GM18507 (cell line): ENCODE measurements around the gene EHHADH.
"Not testable (repeated sequence)": the region's sequence is repeated elsewhere in the genome, so short reads cannot be mapped to it uniquely, and the experiment has no call there.

Experiments
- DNase-seq: peaks from one replicate; pipeline ENCODE4 v3.0.0; 2011; ENCODE audit warnings: low read depth; ENCODE audit not compliant: insufficient read length; ENCODE audit errors: extremely low spot score
- FAIRE-seq: peaks from 2 replicates; lab custom pipeline; 2011; peaks lifted over from hg19 to GRCh38; lab: Jason Lieb, UNC

Gene EHHADH

DNA sequence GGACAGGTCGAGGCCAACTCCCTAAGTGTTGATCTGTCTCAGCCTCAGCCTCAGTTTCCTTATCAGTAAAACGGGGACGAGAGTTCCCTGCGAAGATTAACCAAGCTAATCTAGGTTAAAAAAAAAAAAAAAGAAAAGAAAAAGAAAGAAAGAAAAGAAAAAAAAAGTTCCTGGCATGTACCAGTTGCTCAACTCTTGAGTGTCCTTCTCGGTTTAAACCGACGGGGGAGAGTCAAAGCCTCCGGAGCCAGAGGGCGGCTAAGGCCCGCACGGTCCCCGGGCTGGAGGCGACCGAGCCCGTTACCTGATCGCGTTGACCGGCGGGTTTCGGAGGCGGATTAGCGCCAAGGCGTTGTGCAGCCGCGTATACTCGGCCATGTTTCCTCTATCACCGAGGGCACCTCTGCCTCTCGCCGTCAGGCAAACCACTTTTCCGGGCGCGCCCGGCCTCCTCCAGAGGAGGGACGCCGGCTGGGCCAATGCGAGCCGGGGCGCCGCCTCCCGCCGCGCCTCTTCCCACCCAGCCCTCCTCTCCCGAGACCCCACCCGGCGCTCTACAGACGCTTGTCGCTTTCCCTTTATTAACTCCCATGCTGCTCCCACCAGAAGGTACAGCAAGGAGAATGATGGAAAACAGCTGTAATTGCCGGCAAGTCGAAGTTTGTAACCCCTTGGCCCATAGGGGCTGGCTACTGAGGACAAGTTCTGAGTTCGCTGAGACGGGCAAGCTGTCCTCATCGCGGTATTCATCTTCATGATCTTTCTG lies at the start of gene EHHADH:
EHHADH (minus strand) TSS at position 405 of the 766 bp plus-strand sequence; CDS start at position 378, 27 bp downstream.
- DNase-seq (peak; percentile 42), FAIRE-seq (peak; percentile 31)

DNA sequence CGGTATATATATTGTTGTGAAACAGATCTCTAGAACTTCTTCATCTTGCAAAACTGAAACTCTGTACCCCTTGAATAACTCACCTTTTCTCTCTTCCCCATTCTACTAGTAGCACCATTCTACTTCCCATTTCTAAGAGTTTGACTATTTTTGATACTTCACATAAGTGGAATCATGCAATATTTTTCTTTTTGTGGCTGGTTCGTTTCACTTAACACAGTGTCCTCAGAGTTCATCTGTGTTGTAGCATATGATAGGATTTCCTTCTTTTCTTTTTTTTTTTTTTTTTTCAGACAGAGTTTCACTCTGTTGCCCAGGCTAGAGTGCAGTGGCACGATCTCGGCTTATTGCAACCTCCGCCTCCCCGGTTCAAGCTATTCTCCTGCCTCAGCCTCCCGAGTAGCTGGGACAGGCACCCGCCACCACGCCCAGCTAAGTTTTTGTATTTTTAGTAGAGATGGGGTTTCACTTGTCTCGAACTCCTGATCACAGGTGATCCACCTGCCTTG lies 46.1 kb upstream of the EHHADH start:
- DNase-seq: not testable (repeated sequence)
- peak; percentile 81 for FAIRE-seq

DNA sequence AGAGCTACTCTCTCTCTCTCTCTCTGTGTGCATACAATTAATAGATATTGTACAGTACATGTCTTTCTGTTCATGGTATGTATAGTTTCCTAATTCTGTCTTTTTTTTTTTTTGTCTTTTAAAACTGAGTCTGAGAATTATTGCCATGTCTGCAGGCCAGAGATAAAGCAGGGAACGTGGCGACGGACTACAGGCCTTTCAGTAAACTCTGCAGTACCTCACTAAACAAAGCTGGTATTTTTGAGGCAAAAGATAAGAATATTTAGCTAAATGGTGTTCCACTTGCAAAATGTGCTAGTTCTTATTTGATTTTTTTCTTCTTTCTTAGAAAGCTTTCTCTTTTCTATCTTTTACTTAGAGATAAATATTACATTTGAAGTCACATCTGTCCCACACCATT lies 44.0 kb upstream of the EHHADH start:
- no peak for FAIRE-seq
- no peak for DNase-seq

DNA sequence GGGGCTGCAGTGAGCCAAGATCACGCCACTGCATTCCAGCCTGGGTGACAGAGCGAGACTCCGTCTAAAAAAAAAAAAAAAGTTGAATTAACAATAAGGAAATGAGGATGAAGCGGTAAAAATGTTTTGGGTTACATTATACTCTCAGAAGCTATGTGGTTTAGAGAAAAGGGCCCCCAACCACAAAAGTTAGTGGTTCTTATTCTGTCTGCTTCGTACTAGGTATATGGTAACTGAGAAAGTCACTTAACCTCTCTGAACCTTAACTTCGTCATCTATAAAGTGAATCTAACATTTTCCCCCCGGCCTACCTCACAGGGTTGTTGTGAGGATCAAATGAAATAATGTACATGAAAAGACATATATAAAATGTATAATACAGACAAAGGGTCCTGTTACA lies 38.4 kb upstream of the EHHADH start:
- FAIRE-seq: no peak
- no peak for DNase-seq

DNA sequence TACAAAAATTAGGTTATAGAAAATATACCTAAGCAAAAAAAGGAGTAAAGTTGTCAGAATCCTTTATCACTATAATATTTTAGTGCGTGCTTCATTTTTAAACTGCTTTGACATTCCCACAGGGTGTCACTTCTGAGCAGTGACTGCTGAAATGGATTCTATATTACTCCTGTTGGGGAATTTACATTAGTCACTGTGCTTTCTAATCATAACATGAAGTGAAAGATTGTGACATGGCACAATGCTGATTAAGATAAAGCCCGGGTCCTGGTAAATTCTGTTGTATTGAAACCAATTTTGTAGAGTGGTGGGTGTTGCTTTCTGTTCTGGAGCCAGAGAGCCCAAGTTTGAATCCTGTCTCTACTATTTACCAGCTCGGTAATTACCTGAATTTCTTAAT lies 36.4 kb upstream of the EHHADH start:
- DNase-seq (no peak), FAIRE-seq (no peak)

DNA sequence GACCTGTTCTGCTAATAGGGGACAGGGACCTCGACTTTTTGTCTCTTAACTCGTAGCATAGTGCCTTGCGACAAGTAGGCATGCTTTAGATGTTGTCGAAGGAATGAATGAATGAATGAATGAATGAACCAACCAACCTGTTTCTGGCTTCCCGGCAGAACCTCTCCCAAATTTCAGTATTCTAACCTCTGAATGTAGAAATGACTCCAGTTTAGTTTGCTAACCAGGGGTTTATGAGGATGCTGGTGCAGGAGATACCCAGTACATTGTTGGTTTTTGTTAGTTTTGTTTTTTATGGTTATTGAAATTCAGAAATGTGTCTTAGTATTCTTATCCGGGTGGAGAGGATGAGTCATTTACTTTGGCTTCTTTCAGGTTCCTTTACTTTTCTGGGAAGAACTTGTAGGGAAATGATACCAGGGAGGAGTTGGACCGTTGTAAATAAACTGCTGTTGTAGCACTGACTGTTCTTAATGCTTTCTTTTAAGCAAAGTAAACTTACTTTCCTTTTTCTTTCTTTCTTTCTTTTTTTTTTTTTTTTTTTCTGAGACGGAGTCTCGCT lies 29.6 kb upstream of the EHHADH start:
- FAIRE-seq: no peak
- no peak for DNase-seq

DNA sequence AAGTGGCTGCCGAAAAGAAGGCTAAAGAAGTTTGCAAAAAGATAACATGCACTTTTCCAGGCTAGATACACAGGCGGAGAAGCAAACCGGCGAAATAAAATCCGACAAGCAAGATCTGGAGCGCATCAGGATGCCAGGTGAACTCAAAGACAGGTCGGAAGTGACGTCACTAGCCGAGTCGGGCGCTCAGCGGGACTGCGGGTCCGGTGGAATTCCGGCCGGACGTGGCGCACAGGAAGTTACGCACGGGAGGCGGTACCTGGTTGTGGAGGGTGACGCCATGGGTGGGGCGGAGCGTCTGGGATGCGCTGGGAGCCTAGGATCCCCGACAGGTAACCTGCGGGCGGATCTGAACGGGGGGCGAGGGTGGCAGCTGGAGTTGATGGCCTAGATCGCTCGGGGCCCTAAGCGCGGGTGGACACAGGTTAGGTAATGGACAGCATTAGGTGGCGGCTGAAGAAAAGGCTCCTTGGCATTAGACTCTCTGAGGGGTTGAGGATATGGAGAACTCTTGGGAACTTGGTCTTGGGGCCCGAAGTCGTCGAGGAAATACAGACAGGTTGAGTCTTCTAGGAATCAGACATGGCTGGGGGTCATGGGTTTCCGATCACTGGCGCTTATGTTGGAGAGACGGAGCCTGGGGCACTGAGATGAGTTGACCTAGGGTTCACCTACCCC lies 29.0 kb upstream of the EHHADH start:
- peak; percentile 93 for DNase-seq
- peak; percentile 98 for FAIRE-seq

DNA sequence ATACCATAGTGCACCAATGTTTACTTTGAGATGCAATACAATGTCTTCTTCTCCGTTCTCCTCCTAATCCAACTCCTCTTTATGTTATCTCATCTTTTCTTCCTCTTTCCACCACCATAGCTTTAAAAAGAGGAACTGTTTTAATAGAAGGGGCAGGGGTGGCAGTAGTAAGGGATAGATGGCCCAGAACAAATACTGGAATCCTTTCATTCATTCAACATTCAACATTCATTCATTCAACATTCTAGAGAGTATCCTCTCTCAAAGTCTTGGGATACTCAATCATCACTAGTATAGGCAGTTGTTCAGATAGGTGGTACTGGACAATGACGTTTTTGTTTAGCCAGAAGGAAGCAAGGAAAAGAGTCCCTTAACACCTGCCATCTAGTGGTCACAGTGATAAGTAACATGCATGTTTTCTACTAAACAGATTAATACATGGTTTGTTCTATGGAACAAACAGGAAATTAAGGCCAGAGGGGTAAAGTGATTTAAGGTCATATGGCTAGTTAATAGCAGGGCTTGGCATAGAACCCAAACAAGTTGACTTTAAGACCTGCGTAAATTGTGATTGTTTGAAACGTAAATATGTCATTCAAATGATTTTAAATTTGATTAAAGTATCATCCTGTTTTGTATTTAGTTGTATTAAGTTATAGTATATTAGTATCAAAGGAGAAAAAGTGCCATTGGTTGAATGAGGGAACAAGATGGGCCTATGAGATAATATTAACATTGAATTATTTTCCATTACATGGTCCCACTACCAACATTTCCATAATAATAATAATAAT lies 26.9 kb upstream of the EHHADH start:
- peak; percentile 62 for FAIRE-seq
- no peak for DNase-seq

DNA sequence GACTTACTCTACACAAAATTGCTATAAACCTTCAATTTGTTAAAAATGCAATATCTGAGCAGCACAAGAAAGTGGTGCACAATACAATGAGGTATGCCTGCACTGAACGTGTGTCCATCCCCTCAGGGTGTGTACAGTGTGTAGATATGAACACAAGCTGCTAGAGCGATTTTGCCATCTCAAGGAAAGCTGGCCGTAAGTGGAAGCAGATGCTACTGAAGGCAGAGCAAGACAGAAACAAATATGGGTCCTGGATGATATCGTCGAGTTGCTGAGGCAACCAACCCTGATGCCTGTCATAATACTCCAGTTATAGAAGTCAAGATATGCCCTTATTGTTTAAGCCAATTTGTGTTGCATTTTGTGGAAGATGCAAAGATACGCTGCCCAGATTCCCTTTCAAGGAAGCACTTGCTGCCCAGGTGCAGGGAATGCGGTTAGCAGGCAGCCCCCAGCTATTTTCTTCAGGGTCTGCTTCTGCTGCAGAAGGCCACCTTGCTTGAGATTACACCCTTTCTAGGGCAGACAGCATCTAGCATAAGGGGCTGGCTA lies 25.8 kb upstream of the EHHADH start:
- no peak for FAIRE-seq
- DNase-seq: no peak

DNA sequence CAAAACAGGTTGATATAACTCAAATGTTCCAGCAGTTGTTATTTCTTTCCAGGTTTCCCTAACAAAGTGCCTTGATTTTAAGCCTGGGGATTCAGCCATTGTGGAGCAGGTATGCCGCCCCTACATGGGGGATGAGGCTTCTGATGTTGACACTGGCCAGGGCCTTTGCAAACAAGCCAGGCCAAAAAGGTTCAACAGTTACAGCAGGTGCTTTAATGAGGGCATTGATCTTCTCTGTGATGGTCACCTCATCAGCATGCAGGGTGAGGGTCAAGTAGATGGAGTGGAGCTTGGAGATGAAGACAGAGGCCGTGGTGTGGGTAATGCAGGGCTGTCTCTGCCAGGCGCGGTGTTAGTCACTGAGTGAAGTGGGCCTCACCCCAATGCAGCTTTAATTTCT lies 22.6 kb upstream of the EHHADH start:
- DNase-seq: no peak
- no peak for FAIRE-seq

DNA sequence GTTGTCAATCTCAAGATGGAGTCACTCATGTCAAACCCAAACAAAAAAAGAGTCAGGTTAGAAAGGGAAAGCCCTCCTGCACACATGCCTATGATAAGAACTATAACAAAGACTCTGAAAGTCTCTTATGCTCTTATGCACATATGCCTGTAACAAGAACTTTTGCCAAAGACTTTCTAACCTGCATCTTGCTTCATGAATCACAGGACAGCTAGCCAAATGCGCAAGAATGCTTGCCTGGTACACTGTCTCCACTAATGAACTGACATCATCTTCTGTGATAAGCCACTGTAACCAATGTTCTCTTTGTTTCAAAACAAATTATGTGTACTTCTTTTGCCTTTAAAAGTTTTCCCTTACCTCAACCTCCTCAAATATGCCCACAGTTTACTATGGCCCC lies 18.2 kb upstream of the EHHADH start:
- DNase-seq: no peak
- FAIRE-seq: no peak

DNA sequence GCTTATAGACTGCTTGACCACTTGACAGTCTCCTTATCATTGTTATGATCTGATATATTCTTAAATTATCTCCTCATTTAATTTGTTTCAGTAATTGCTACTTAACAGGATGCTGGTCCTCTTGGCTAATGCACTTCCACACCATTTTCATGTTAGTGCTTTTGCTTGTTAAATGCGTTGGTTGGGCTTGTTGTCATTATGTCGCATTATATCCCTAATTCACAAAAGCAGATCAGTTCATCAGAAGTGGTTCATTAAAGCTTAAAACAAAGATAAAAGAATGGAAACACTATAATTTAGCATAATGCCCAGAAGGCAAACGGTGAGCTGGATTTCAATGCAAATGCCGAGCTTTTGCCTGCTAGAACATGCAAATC lies 17.1 kb upstream of the EHHADH start:
- no peak for FAIRE-seq
- no peak for DNase-seq

DNA sequence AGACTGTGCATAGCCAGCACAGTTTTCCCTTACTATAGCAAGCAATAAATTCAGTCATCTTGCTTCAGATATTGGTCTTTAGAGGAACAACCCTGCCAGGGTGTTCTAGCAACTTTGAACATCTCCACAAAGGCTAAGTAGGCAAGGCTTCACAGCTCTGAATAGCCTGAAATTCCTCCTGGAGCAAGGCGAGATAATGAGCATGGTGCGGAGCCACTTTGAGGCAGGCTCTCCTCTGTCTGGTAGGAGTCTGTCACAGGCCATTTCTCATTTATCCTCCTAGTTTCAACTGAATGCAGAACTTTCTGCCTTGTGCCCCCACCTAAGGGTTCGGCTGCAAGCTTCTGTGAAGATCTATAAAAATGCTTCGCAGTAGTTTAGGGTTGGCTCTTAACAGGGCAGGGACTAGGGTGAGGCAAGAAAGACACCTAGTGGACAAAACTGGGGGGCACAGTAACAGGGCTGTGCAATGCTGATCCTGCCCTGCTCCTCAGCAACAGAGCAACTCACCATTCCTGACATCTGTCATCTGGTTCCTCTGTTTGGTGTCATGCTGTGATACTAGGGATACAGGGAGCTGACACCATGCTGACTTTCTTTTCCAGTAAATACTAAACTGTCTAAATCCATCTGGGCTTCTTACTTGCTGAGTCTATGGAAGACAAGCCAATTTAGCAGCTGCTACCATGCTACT lies 16.6 kb upstream of the EHHADH start:
- no peak for FAIRE-seq
- no peak for DNase-seq

DNA sequence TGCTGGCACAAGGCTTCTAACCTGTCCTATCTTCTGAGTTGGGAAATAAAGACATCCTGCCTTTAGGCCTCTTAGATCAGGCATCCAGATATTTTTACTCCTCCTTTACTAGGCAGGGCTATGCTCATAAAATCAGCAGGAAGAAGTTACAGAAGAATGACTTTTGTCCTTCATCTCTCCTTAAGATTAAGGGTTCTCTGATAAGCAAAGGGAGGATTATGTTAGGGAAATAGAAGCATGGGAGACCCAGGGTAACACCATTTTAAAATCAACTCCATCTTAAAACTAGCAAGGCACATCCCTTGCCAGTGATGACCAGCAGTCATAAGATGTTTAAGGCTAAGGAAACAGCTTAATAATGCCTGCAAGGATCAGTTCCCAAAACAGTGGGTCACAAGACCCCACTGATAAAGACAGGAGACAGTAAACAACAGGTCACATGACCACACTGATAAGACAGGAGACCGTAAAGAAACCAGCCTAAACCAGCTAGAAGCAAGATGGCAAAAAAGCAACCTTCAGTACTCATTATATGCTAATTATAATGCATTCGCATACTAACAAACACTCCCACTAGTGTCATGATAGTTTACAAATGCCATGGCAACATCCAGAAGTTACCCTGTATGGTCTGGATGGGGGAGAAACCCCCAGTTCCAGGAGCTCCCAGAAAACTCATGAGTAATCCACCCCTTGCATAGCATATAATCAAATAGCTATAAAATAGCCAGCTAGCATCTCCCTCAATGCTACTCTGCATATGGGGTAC lies 14.5 kb upstream of the EHHADH start:
- FAIRE-seq: no peak

DNA sequence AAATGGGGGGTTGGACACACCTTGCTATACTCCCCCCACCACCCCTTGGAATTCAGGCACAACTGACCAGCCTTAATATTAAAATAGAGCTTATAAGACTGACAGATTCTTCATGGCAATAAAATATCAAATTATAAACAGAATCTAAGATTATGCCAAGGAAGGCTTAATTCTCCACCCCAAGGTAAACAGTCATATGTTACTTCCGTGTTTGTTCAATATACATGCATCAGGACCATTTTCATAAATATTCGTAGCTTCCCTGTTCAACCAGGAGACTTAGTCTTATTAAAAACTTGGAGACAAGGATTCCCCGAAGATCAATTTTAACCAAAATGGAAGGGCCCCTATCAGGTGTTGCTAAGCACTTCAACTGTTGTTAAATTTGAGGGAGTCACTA lies 13.3 kb upstream of the EHHADH start:
- FAIRE-seq: no peak
- DNase-seq: no peak

More for the DNA sequence above, 14.5 kb upstream of the EHHADH start:
- no peak for DNase-seq

DNA sequence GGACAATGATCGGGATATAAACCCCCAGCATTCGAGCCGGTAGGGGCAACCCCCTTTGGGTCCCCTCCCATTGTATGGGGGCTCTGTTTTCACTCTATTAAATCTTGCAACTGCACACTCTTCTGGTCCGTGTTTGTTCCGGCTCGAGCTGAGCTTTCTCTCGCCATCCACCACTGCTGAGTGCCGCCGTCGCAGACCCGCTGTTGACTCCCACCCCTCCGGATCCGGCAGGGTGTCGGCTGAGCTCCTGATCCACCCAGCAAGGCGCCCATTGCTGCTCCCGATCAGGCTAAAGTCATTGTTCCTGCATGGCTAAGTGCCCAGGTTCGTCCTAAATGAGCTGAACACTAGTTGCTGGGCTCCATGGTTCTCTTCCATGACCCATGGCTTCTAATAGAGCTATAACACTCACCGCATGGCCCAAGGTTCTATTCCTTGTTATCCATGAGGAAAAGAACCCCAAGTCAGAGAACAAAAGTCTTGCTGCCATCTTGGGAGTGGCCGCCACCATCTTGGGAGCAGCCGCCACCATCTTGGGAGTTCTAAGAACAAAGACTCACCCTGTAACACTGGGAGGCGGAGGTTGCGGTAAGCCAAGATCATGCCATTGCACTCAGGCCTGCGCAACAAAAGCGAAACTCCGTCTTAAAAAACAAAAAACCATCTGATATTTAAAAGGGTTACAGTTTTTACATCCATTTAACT lies 11.2 kb upstream of the EHHADH start:
- FAIRE-seq: no peak

DNA sequence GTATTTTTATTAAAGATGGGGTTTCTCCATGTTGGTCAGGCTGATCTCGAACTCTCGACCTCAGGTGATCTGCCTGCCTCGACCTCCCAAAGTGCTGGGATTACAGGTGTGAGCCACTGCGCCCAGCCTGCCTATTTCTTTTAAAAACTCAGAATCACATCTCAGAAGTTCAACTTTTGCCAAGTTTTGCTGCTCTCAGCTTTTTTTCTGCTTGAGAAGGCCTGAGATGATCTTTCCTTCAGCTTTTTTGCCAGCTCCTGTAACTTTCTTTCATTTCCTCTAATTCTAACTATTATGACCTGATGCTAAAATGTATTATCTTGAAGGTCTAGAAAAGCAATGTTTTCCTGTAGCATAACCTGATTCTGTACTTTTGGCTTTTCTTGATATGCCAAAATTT lies 9.6 kb upstream of the EHHADH start:
- DNase-seq (no peak), FAIRE-seq (no peak)

More for the DNA sequence above, 11.2 kb upstream of the EHHADH start:
- DNase-seq: no peak

DNA sequence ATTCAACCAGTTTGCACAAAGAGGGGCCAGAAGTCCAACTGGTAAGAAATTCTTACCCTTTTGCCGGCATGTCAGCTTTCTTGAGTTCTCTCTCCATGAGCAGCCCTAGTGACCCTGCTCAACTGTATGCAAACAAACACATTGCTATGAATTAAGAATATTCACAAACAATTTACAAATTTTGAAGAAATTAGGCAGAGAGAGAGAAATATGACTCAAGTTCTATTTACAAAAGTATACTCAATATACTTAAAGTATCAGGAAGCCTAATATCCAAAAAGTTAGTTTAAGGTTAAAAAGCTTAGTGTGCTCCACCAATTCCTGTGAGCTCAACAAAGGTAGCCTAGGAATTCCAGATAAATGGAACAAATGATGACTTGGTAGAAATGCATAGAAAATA lies 3.5 kb upstream of the EHHADH start:
- no peak for DNase-seq
- FAIRE-seq: no peak
